IMR-90 (cell line): ENCODE measurements around the gene PIAS1. TPM values are rescaled to one million over a fixed set of nuclear protein-coding genes. Genes with fewer than 3 reads are reported as not detected.

Source experiments
- ATAC-seq: fragments of 200-7000 bp; cut with Tn5 transposase; 2 replicates; pipeline ENCODE4 v1.9.1; 2020; ENCODE audit warnings: low read depth, mild to moderate bottlenecking, moderate library complexity
- BruUV-seq: library from RNA; stranded (reverse); fragments of 400-500 nt; replicated peaks from 2 replicates; lab custom pipeline; 2021; lab: Mats Ljungman, UMichigan
- CTCF ChIA-PET: fragments of 300-600 bp; formaldehyde crosslinking; extraction: SDS; loops from one replicate; lab custom pipeline; 2021; ENCODE audit warnings: antibody characterized with exemption; lab: Yijun Ruan, JAX
- POLR2A ChIA-PET: fragments of 300-600 bp; sonication (Branson Sonifier 250); formaldehyde crosslinking; loops from one replicate; lab custom pipeline; 2022; ENCODE audit warnings: antibody characterized with exemption; ENCODE audit not compliant: unreplicated experiment; lab: Charles Lee
- DNase-seq: peaks from one replicate; pipeline ENCODE4 v3.0.0; 2013
- H2AFZ ChIP-seq: replicated peaks from 2 replicates; pipeline ENCODE3; 2013; ENCODE audit warnings: low read length, mild to moderate bottlenecking; ENCODE audit not compliant: poor library complexity
- H2AK5ac ChIP-seq: 2 replicates; pipeline ENCODE4 v1.6.1; 2013; ENCODE audit warnings: low read depth, low read length, inconsistent platforms
- H2AK9ac ChIP-seq: replicated peaks from 2 replicates; pipeline ENCODE3; 2013; ENCODE audit warnings: mild to moderate bottlenecking, low read depth, low read length, moderate library complexity; ENCODE audit not compliant: poor library complexity
- H2BK120ac ChIP-seq: 2 replicates; pipeline ENCODE4 v1.6.1; 2013; ENCODE audit warnings: low read depth, low read length, inconsistent platforms
- H2BK15ac ChIP-seq: 3 replicates; pipeline ENCODE4 v1.6.1; 2013; ENCODE audit warnings: low read depth, low read length, inconsistent platforms
- H2BK20ac ChIP-seq: 2 replicates; pipeline ENCODE4 v1.6.1; 2013; ENCODE audit warnings: low read depth, mild to moderate bottlenecking, inconsistent platforms, low read length, moderate library complexity
- H2BK5ac ChIP-seq: 2 replicates; pipeline ENCODE4 v1.6.1; 2013; ENCODE audit warnings: mild to moderate bottlenecking, low read depth, low read length, inconsistent platforms; ENCODE audit not compliant: poor library complexity, severe bottlenecking
- H3K14ac ChIP-seq: replicated peaks from 2 replicates; pipeline ENCODE4 v1.6.1; 2013; ENCODE audit warnings: low read depth, low read length, inconsistent platforms
- H3K18ac ChIP-seq: 2 replicates; pipeline ENCODE4 v1.6.1; 2013; ENCODE audit warnings: low read depth, low read length, control low read depth
- H3K23ac ChIP-seq: 2 replicates; pipeline ENCODE4 v1.6.1; 2013; ENCODE audit warnings: low read depth, low read length, inconsistent platforms
- H3K27ac ChIP-seq: 2 replicates; pipeline ENCODE4 v1.5.1; 2013; ENCODE audit warnings: mild to moderate bottlenecking, control low read depth, low read length; ENCODE audit not compliant: insufficient read depth
- H3K27me3 ChIP-seq: 2 replicates; pipeline ENCODE4 v1.6.1; 2013; ENCODE audit warnings: low read length; ENCODE audit not compliant: control insufficient read depth, insufficient read depth
- H3K36me3 ChIP-seq: 2 replicates; pipeline ENCODE4 v1.6.1; 2013; ENCODE audit warnings: low read length, mixed read lengths; ENCODE audit not compliant: control insufficient read depth, insufficient read depth
- H3K4ac ChIP-seq: 2 replicates; pipeline ENCODE4 v1.6.1; 2013; ENCODE audit warnings: low read depth, low read length, inconsistent platforms
- H3K4me1 ChIP-seq: 2 replicates; pipeline ENCODE4 v1.6.1; 2013; ENCODE audit warnings: low read length, mixed read lengths; ENCODE audit not compliant: control insufficient read depth, insufficient read depth
- H3K4me2 ChIP-seq: 2 replicates; pipeline ENCODE4 v1.6.1; 2013; ENCODE audit warnings: low read depth, mild to moderate bottlenecking, control low read depth, low read length, moderate library complexity
- H3K4me3 ChIP-seq: 2 replicates; pipeline ENCODE4 v1.5.1; 2013; ENCODE audit warnings: low read depth, mild to moderate bottlenecking, control low read depth, low read length, moderate library complexity; ENCODE audit not compliant: insufficient read depth
- H3K56ac ChIP-seq: 2 replicates; pipeline ENCODE4 v1.6.1; 2013; ENCODE audit warnings: low read length, inconsistent platforms; ENCODE audit not compliant: insufficient read depth; ENCODE audit errors: extremely low read depth
- H3K79me1 ChIP-seq, 2 experiments: 2 replicates each; pipeline ENCODE4 v1.6.1; 2013; ENCODE audit warnings: low read length in 2 of 2, inconsistent platforms in 1 of 2, low read depth in 1 of 2
- H3K9ac ChIP-seq: 2 replicates; pipeline ENCODE4 v1.6.1; 2013; ENCODE audit warnings: low read depth, low read length, control low read depth
- H3K9me1 ChIP-seq: 2 replicates; pipeline ENCODE4 v1.6.1; 2013; ENCODE audit warnings: low read length, inconsistent platforms; ENCODE audit not compliant: insufficient read depth
- H3K9me3 ChIP-seq: 2 replicates; pipeline ENCODE4 v1.6.1; 2013; ENCODE audit warnings: low read length; ENCODE audit not compliant: control insufficient read depth, insufficient read depth
- H4K20me1 ChIP-seq: 2 replicates; pipeline ENCODE4 v1.6.1; 2013; ENCODE audit warnings: low read length, inconsistent platforms; ENCODE audit not compliant: insufficient read depth
- H4K5ac ChIP-seq: 2 replicates; pipeline ENCODE4 v1.6.1; 2013; ENCODE audit warnings: mild to moderate bottlenecking, low read depth, low read length, control low read depth
- H4K8ac ChIP-seq, 2 experiments: 2 replicates each; pipeline ENCODE4 v1.6.1; 2013; ENCODE audit warnings: low read depth in 2 of 2, low read length in 2 of 2, control low read depth in 1 of 2, inconsistent platforms in 1 of 2
- H4K91ac ChIP-seq: 2 replicates; pipeline ENCODE4 v1.6.1; 2013; ENCODE audit warnings: low read depth, low read length, inconsistent platforms; ENCODE audit not compliant: insufficient read depth
- CEBPB ChIP-seq: IDR thresholded peaks from 2 replicates; pipeline ENCODE4 v1.6.1; 2012; ENCODE audit warnings: low read depth, low read length, improper control_type of control experiment
- MAZ ChIP-seq: IDR thresholded peaks from 2 replicates; pipeline ENCODE4 v1.6.1; 2012; ENCODE audit warnings: low read depth, mild to moderate bottlenecking, low read length, improper control_type of control experiment, moderate library complexity, borderline replicate concordance
- WGBS, 2 experiments: methylation state at CpG; one replicate each; pipeline versions ENCODE4 v1.1.5 to v1.1.7; 2013; ENCODE audit warnings: missing lambda C conversion rate in 2 of 2; ENCODE audit not compliant: insufficient read length in 1 of 2; ENCODE audit errors: extremely low coverage in 2 of 2; 5-methylcytosine and 5-hydroxymethylcytosine counted together
- dilution Hi-C: fragments of 300-500 bp; cut with HindIII; formaldehyde crosslinking; loops from one replicate; pipeline ENCODE4 v1.14.3; 2018; ENCODE audit warnings: low sequenced_read_pairs; ENCODE audit not compliant: unreplicated experiment
- in situ Hi-C: fragments of 300-500 bp; cut with MboI; formaldehyde crosslinking; loops from 3 replicates; pipeline ENCODE4 v1.14.3; 2019; ENCODE audit warnings: low sequenced_read_pairs, inconsistent platforms, mixed read lengths
- intact Hi-C: fragments of 100-400 bp; cut with micrococcal nuclease; formaldehyde crosslinking; loops from 2 replicates; pipeline ENCODE4 v1.10.0; 2022
- polyA plus RNA-seq, 3 experiments: library from polyadenylated mRNA; depleted of rRNA; stranded (reverse); fragments of >200 nt; gene quantifications; 2 replicates each; pipeline ENCODE4 v1.2.3, GENCODE V29; 2012; ENCODE audit warnings: low replicate concordance in 1 of 3
- total RNA-seq: library from RNA; depleted of rRNA; stranded (reverse); fragments of >200 nt; gene quantifications from 2 replicates; pipeline ENCODE4 v1.2.3, GENCODE V29; 2012

The PIAS1 gene
- total and polyA plus RNA-seq, 2 of the 4 experiments (the other 2 are of a cell fraction): 20.0 to 63.6 TPM

GRCh38 chr15:68085052-68085451 lies 30.9 kb downstream of the PIAS1 start:
- dilution Hi-C loops: no loop called here
- in situ Hi-C loops: no loop called here

More at GRCh38 chr15:68085052-68085451, 30.9 kb downstream of the PIAS1 start:
- intact Hi-C loops: no loop called here
- H3K9me1 ChIP-seq: no peaks in the 10 kb centered on the region
- H2BK120ac ChIP-seq: no peak overlapping the region
- no peak for ATAC-seq
- peaks cover 36% of the 10 kb centered on the region for H4K20me1 ChIP-seq
- H3K4ac ChIP-seq: no peak overlapping the region
- no peak overlapping the region for H3K9ac ChIP-seq
- H2BK20ac ChIP-seq: no peak overlapping the region
- no peak overlapping the region for H3K23ac ChIP-seq
- no peak overlapping the region for H3K56ac ChIP-seq
- H2BK15ac ChIP-seq: no peak overlapping the region
- CTCF ChIA-PET: no interaction called here
- POLR2A ChIA-PET: interaction anchor here (0.6 kb wide), 1 partner anchor 20 kb away, joined by 3 read pairs; no protein-coding TSS in a partner anchor
- DNase-seq: peak; percentile 17
- H2AK9ac ChIP-seq: no peak overlapping the region
- no peak overlapping the region; the same call in 1 of the 2 replicates for H3K14ac ChIP-seq
- H3K36me3 ChIP-seq: peaks cover 8% of the 10 kb centered on the region
- no peak overlapping the region for H2AK5ac ChIP-seq
- WGBS, 2 experiments: no CpG with 5 or more reads among the region's 1 CpG
- H3K27me3 ChIP-seq: no peaks in the 10 kb centered on the region
- H4K5ac ChIP-seq: no peak overlapping the region
- BruUV-seq: no TSS peak
- no peak overlapping the region for H3K18ac ChIP-seq
- no peak overlapping the region for H3K27ac ChIP-seq
- no peak overlapping the region for H3K4me3 ChIP-seq
- H3K9me3 ChIP-seq: no peaks in the 10 kb centered on the region
- no peak overlapping the region for H4K91ac ChIP-seq
- no peak overlapping the region for H3K4me2 ChIP-seq
- no peak overlapping the region for H2AFZ ChIP-seq
- no peak overlapping the region for H4K8ac ChIP-seq
- no peaks in the 10 kb centered on the region for H3K4me1 ChIP-seq
- TF ChIP-seq CEBPB (peak; percentile 81), MAZ (no peak)
- H3K79me1 ChIP-seq: peaks cover 31 to 65% of the 10 kb centered on the region in 2 experiments
- no peak overlapping the region for H2BK5ac ChIP-seq
